Chondrocyte (in vitro differentiated cells): ENCODE data around the gene HPSE2. TPM values are rescaled to one million over a fixed set of nuclear protein-coding genes. Genes with fewer than 3 reads are reported as not detected.

Source experiments
- DNase-seq: peaks from one replicate; pipeline ENCODE4 v3.0.0; 2021; ENCODE audit warnings: mixed read lengths, low spot score
- H3K27ac Mint-ChIP-seq: one replicate; pipeline ENCODE4 v1.8.0; 2021; ENCODE audit warnings: mild to moderate bottlenecking, moderate library complexity, mixed read lengths; ENCODE audit not compliant: unreplicated experiment
- H3K27me3 Mint-ChIP-seq: 2 replicates; pipeline ENCODE4 v1.8.0; 2021; ENCODE audit warnings: low read depth, mixed read lengths
- H3K36me3 Mint-ChIP-seq: 2 replicates; pipeline ENCODE4 v1.8.0; 2021; ENCODE audit warnings: low read depth, mixed read lengths
- H3K4me1 Mint-ChIP-seq: 2 replicates; pipeline ENCODE4 v1.8.0; 2021; ENCODE audit warnings: low read depth, mild to moderate bottlenecking, mixed read lengths
- H3K4me3 Mint-ChIP-seq: one replicate; pipeline ENCODE4 v1.8.0; 2021; ENCODE audit warnings: mild to moderate bottlenecking, moderate library complexity, mixed read lengths; ENCODE audit not compliant: unreplicated experiment
- H3K9me3 Mint-ChIP-seq: 2 replicates; pipeline ENCODE4 v1.8.0; 2021; ENCODE audit warnings: low read depth, mixed read lengths
- total RNA-seq: library from RNA; stranded (reverse); gene quantifications from 3 replicates; pipeline ENCODE4 v1.2.1, GENCODE V29; 2021
- TF ChIP-seq, protein P1 (sequence below): fragments of 200-600 bp; sonication (generic); IDR thresholded peaks from 2 replicates; pipeline ENCODE4 v1.5.0; 2021; ENCODE audit warnings: antibody characterized with exemption, mild to moderate bottlenecking, moderate library complexity

The HPSE2 gene
- total RNA-seq, 1 donor from 2014 or later, result not detected

DNA sequence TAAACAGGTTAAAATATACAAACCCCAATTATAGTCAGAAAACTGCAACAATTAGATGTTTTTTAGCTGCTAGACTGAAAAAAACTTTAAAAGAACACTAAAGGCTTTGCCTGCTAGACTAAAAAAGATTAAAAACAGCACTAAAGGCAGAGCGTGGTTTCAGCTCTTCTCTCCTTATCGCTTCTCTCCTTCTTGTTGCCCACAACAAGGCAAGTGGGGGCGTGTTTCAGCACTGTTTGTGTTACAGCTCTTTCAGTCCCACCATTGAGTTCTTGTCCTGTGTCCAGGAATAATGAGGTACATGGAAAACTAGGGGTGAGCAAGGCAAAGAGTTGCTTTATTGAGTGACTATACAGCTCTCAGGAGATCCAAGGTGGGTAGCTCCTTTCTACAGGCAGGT lies 112.3 kb downstream of the HPSE2 start:
- no peak for DNase-seq
- Mint-ChIP-seq H3K27me3 (no peaks in the 10 kb centered on the region), H3K9me3 (peaks cover 26% of the 10 kb centered on the region), H3K4me3 (no peak overlapping the region), H3K4me1 (no peaks in the 10 kb centered on the region), H3K27ac (no peak overlapping the region), H3K36me3 (peaks cover 1% of the 10 kb centered on the region)
- TF ChIP-seq, protein P1, sequence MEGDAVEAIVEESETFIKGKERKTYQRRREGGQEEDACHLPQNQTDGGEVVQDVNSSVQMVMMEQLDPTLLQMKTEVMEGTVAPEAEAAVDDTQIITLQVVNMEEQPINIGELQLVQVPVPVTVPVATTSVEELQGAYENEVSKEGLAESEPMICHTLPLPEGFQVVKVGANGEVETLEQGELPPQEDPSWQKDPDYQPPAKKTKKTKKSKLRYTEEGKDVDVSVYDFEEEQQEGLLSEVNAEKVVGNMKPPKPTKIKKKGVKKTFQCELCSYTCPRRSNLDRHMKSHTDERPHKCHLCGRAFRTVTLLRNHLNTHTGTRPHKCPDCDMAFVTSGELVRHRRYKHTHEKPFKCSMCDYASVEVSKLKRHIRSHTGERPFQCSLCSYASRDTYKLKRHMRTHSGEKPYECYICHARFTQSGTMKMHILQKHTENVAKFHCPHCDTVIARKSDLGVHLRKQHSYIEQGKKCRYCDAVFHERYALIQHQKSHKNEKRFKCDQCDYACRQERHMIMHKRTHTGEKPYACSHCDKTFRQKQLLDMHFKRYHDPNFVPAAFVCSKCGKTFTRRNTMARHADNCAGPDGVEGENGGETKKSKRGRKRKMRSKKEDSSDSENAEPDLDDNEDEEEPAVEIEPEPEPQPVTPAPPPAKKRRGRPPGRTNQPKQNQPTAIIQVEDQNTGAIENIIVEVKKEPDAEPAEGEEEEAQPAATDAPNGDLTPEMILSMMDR, result no peak

GRCh38 chr10:99119258-99119748 lies 116.3 kb downstream of the HPSE2 start:
- H3K27ac Mint-ChIP-seq, result no peak overlapping the region

DNA sequence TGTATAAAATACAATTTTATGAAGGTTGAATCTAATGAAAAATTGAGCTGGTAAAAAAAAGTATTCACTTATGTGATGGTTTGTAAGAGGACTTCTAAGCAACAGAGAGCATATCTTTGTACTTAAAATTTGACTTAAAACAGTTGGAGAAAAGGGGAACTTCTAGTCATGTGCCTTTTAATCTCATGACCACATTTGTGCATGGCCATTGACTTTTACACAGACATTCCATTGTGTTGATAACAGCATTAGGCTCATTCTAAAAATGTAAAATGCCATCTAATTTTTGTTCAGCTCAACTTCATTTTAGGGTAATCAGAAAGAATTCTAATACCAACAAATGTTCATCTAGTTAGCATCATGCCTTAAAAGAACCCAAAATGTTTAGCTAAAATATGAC lies 119.9 kb downstream of the HPSE2 start:
- no peak for DNase-seq
- peaks cover 13% of the 10 kb centered on the region for H3K9me3 Mint-ChIP-seq
- H3K27me3 Mint-ChIP-seq, result no peaks in the 10 kb centered on the region
- no peak overlapping the region for H3K27ac Mint-ChIP-seq
- TF ChIP-seq, protein P1, result no peak
- H3K36me3 Mint-ChIP-seq, result no peaks in the 10 kb centered on the region
- H3K4me1 Mint-ChIP-seq, result no peaks in the 10 kb centered on the region
- H3K4me3 Mint-ChIP-seq, result no peak overlapping the region

More at GRCh38 chr10:99119258-99119748, 116.3 kb downstream of the HPSE2 start:
- H3K27me3 Mint-ChIP-seq, result no peaks in the 10 kb centered on the region
- H3K4me3 Mint-ChIP-seq, result no peak overlapping the region
- peaks cover 1% of the 10 kb centered on the region for H3K36me3 Mint-ChIP-seq
- peaks cover 17% of the 10 kb centered on the region for H3K9me3 Mint-ChIP-seq
- no peaks in the 10 kb centered on the region for H3K4me1 Mint-ChIP-seq
- TF ChIP-seq, protein P1, result no peak
- DNase-seq, result no peak

DNA sequence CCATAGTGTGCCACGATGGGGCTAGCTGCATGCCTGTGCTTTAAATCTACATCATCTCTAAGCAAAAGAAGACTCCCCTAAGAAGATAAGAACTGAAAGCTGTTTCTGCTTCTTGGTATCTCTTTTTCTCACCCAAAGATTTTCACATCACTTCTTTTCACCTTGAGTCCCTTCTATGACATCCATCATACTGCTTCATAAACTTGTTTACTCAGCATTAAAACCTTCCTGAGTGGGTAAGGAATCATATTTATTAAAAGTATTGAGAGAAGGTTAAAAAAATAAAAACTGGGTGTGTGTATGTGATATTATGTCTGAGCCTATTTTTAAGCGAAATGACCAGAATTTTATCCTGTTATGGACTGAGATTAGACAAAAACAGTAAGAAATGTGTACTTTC lies 150.3 kb downstream of the HPSE2 start:
- Mint-ChIP-seq H3K27ac (no peak overlapping the region), H3K4me1 (no peaks in the 10 kb centered on the region), H3K9me3 (peaks cover 11% of the 10 kb centered on the region), H3K4me3 (no peak overlapping the region), H3K27me3 (no peaks in the 10 kb centered on the region), H3K36me3 (no peaks in the 10 kb centered on the region)
- TF ChIP-seq, protein P1, result no peak
- no peak for DNase-seq

DNA sequence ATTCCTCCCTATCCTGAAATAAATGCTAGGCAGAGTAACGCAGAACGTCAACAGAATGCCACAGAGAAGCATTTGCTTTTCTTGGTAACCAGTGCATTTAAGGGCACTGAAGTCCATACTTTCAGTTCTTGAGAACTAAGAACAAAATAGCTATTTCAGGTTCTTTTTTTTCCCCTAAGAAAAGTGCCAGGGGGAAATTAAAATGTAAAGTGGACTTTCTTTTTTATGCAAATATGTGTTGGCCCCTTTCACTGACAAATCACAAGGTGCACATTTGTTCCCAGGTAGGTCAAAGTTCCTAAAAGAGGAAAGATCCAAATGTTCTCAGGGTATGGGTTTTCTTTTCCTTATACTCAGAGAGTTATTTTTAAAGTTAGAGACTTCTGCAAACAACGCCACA lies 151.5 kb downstream of the HPSE2 start:
- H3K36me3 Mint-ChIP-seq, result no peaks in the 10 kb centered on the region
- no peaks in the 10 kb centered on the region for H3K4me1 Mint-ChIP-seq
- peaks cover 11% of the 10 kb centered on the region for H3K9me3 Mint-ChIP-seq
- no peak overlapping the region for H3K27ac Mint-ChIP-seq
- no peak overlapping the region for H3K4me3 Mint-ChIP-seq
- TF ChIP-seq, protein P1, result no peak
- no peak for DNase-seq
- H3K27me3 Mint-ChIP-seq, result no peaks in the 10 kb centered on the region
